ENCODE measurements around the gene ACER1.

Gene ACER1

GRCh38 chr19:6267552-6268381, 65.6 kb downstream of the ACER1 start:
- DNase-seq (ENCODE audit: low spot score) = no peak

DNA sequence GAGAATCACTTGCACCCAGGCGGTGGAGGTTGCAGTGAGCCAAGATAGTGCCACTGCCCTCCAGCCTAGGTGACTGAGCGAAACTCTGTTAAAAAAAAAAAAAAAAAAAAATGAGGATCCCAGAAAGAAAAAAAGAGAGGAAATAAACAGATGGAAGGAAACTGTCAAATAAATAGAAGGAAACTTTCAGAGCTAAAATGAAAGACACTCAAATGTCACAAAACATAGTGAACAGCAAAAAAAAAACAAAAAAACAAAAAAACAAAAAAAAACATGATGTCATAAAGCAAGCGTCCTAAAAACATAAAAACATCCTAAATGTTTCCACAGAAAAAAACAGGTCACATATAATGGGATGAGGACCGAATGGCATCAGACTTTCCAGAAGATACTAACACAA, 68.6 kb downstream of the ACER1 start:
- DNase-seq (ENCODE audit: low spot score) = no peak

GRCh38 chr19:6263735-6264444, 69.5 kb downstream of the ACER1 start:
- DNase-seq (ENCODE audit: low spot score) = no peak

DNA sequence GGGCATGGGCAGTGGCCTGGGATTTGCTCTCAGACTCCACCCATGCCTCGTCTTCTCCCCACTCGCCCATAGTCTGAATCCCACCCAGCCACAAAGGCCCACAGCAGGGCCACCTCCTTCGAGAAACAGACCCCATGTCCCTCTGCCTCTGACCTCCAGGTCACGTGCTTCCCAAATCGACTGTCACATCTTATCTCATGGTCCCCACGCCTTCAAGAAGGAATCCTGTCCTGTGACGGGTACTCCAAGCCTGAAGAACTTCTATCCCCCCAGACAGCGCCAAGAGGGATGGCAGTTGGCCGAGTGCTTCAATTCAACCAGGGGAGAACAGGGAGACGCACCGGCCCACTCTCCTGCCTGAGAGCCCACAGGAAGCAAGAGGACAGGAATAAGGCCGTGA, 70.1 kb downstream of the ACER1 start:
- no peak for DNase-seq (ENCODE audit: low spot score)

DNA sequence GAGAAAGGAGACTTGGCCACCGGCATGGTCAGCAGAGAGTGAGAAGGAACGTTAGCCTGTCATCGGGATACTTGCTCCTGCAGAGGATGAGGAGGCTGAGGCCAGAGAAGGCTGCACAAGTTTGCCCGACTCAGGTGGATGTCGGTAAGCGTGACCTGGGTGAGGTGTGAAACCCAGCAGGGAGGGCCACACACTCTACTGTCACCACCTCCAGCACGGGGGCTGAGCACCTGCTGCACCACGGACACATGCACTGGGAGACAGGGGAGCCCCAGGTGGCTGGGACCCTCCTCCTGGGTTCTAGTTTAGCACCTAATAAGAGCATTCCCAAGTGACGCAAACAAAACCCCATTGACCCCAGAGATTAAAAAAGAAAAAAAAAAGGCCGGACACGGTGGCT, 70.9 kb downstream of the ACER1 start:
- DNase-seq (ENCODE audit: low spot score) = no peak

DNA sequence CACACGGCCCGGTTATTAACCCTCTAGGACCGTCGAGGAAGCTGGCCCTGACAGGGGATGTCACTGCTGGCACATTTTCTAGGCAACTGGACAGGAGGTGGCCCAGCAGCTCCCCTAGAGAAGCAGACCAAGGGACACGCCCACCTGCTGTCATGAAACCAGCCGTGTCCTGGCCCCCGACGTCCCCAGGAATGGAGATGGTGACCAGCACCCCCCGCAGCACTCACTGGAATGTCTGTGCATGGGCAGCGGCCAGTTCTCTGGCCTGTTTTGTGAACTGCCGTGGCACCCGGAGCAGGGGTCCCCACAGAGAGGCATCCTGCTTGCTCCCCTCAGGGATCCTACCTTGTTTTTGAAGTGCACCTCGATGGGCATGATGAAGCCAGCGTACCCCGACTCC, 71.5 kb downstream of the ACER1 start:
- DNase-seq (ENCODE audit: low spot score) = no peak

DNA sequence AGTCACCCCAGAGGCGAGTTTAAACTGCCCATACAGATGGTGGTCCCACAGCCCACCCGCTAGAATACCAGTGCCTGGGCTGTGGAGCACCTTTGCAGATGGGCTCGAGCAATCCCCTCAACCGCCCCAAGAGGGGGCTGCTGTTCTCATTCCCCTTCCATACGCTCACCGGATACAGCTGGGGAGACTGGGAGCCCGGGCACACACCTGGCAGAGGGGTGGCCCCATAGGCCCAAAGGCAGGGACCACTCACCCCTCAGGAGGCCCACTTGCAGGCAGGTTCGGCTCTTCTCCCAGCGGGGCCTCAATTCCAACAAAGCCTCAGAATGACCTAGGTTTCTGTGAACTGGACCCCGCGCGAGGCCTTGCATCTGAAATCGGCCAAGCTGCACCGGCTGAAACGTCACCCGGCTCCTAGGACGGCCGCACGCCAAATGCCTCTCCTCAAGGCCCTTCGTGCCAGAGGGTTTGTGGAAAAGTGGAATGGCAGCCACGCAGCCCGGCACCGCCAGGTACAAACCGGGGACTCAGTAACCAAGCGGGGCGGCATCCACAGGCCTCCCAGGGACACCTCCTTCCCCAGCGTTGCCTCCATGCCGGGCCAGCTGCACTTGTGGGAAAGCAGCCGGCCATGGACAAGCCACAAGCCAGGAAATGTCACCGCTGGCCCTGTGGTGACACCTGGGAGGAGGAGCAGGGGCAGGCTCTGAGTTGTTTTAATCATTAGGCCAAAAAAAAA, 72.3 kb downstream of the ACER1 start:
- no peak for DNase-seq (ENCODE audit: low spot score)

- DNase-seq (ENCODE audit: low spot score) = no peak
Measured at GRCh38 chr19:6260376-6260775, 73.0 kb downstream of the ACER1 start.

DNA sequence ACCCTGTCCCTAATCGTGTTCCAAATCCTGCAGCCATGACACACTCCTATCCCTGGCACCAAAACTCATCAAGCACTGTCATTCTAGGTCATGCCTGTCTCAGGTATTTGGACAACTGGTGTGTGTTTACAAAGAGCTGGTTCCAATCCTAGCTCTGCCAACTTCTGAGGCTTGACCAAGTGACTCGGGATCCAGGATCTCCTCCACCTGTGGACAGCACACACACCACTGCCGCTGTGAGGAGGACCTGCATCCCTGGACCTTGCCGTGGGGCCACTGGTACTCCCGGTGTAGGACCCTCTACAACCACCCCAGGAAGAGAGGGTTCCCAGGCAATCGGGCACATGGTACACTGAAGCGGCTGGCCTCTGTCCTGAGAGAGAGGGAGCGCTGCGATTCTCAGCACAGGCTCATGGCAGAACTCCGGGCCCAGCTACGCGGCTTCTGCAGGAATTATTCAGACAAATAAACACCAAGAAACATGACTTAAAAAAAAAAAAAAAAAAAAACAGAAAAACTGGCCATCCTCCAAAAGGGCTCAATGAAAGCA, 74.0 kb downstream of the ACER1 start:
- DNase-seq (ENCODE audit: low spot score) = no peak

DNA sequence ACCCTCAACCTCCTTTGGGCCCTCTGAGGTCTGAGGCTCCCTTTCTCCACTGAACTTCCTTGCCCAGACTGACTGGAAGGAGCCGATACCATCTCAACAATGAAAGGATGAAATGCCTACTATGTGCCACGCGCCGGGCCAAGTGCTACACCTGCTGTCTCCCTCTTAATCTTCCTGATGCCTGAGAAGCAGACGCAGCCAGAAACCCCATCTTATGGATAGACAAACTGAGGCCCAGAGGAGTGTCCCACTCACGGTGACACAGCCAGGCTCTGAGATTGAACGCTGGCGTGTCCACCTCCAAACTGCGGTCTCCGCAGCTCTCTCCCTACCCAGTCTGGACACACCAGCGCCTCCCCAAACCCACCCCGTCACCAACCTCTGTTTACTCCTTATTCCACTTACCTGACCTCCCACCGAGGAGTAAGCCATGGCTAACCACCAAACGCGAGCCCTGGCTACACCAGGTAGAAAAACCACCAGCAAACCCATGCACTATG, 74.5 kb downstream of the ACER1 start:
- no peak for DNase-seq (ENCODE audit: low spot score)
